H1 (cell line): ENCODE results near the gene RRAD. TPM values are rescaled to one million over a fixed set of nuclear protein-coding genes. Genes with fewer than 3 reads are reported as not detected.

ENCODE experiments used
- CTCF ChIA-PET: fragments of 300-600 bp; sonication (Branson Sonifier 250); formaldehyde crosslinking; loops from one replicate; lab custom pipeline; 2021; ENCODE audit not compliant: partially characterized antibody; lab: Charles Lee
- POLR2A ChIA-PET: fragments of 300-600 bp; sonication (Branson Sonifier 250); formaldehyde crosslinking; loops from one replicate; lab custom pipeline; 2021; ENCODE audit warnings: inconsistent platforms; ENCODE audit not compliant: partially characterized antibody; lab: Charles Lee
- DNase-seq, 2 experiments: peaks; one replicate each; pipeline versions ENCODE4 v3.0.0 to v3.0.0-alpha.2; 2010 to 2022; ENCODE audit warnings: low spot score in 2 of 2, low read depth in 1 of 2, mixed read lengths in 1 of 2
- FAIRE-seq: peaks from 2 replicates; lab custom pipeline; 2011; peaks lifted over from hg19 to GRCh38; lab: Jason Lieb, UNC
- H2AFZ ChIP-seq: 2 replicates; pipeline ENCODE4 v1.8.1; 2012; ENCODE audit warnings: low read length, inconsistent platforms
- H2AK5ac ChIP-seq: 2 replicates; pipeline ENCODE4 v1.6.1; 2013; ENCODE audit warnings: low read depth, low read length
- H2BK120ac ChIP-seq: replicated peaks from 2 replicates; pipeline ENCODE3; 2013; ENCODE audit warnings: low read depth, low read length, inconsistent platforms
- H2BK12ac ChIP-seq: 2 replicates; pipeline ENCODE4 v1.6.1; 2013; ENCODE audit warnings: low read depth, low read length
- H2BK15ac ChIP-seq: 2 replicates; pipeline ENCODE4 v1.6.1; 2013; ENCODE audit warnings: low read length
- H2BK20ac ChIP-seq: 2 replicates; pipeline ENCODE4 v1.6.1; 2013; ENCODE audit warnings: low read length
- H2BK5ac ChIP-seq: 2 replicates; pipeline ENCODE4 v1.6.1; 2013; ENCODE audit warnings: low read depth, low read length
- H3K14ac ChIP-seq: 2 replicates; pipeline ENCODE4 v1.6.1; 2013; ENCODE audit warnings: inconsistent platforms; ENCODE audit not compliant: insufficient read length
- H3K18ac ChIP-seq: 2 replicates; pipeline ENCODE4 v1.6.1; 2013; ENCODE audit warnings: low read length; ENCODE audit errors: extremely low read depth
- H3K23ac ChIP-seq: 2 replicates; pipeline ENCODE4 v1.6.1; 2013; ENCODE audit warnings: inconsistent platforms; ENCODE audit not compliant: insufficient read length
- H3K23me2 ChIP-seq: 2 replicates; pipeline ENCODE4 v1.6.1; 2013; ENCODE audit warnings: low read depth, low read length
- H3K27ac ChIP-seq: 2 replicates; pipeline ENCODE4 v1.6.1; 2011; ENCODE audit warnings: low read depth, low read length, inconsistent platforms
- H3K27me3 ChIP-seq, 4 experiments: replicated peaks in 1 of 4; 1 replicate in 1 of 4; 2 replicates in 3 of 4; pipeline versions ENCODE4 v1.6.1 to v1.8.1; 2011 to 2013; ENCODE audit warnings: low read length in 3 of 4, mild to moderate bottlenecking in 3 of 4, inconsistent platforms in 2 of 4, mixed read lengths in 2 of 4, moderate library complexity in 1 of 4; ENCODE audit not compliant: control insufficient read depth in 3 of 4, insufficient read depth in 3 of 4; ENCODE audit errors: extremely low read depth in 1 of 4
- H3K36me3 ChIP-seq, 4 experiments: 2 replicates each; pipeline versions ENCODE4 v1.6.1 to v1.8.1; 2011 to 2013; ENCODE audit warnings: mild to moderate bottlenecking in 4 of 4, low read length in 3 of 4, moderate library complexity in 2 of 4, control low read depth in 1 of 4, inconsistent platforms in 1 of 4; ENCODE audit not compliant: insufficient read depth in 4 of 4, control insufficient read depth in 2 of 4
- H3K4ac ChIP-seq: replicated peaks from 2 replicates; pipeline ENCODE3; 2013; ENCODE audit warnings: low read length, low read depth, mixed read lengths, inconsistent platforms; ENCODE audit not compliant: insufficient read length
- H3K4me1 ChIP-seq, 4 experiments: replicated peaks in 1 of 4; 1 replicate in 1 of 4; 2 replicates in 3 of 4; pipeline versions ENCODE4 v1.6.1 to v1.8.1; 2011 to 2013; ENCODE audit warnings: low read length in 3 of 4, inconsistent platforms in 2 of 4, mixed read lengths in 1 of 4; ENCODE audit not compliant: insufficient read depth in 4 of 4, control insufficient read depth in 3 of 4
- H3K4me2 ChIP-seq, 2 experiments: 2 replicates each; pipeline versions ENCODE4 v1.6.1 to v1.8.1; 2011 to 2013; ENCODE audit warnings: low read depth in 2 of 2, low read length in 2 of 2, control low read depth in 1 of 2, inconsistent platforms in 1 of 2, mild to moderate bottlenecking in 1 of 2; ENCODE audit not compliant: insufficient read depth in 1 of 2
- H3K4me3 ChIP-seq, 4 experiments: fragments of 200-600, 300-600 bp in 1 of 4; sonication (generic), shearing (Covaris generic), sonication (Bioruptor Twin) in 1 of 4; 2 replicates each; pipeline versions ENCODE4 v1.5.1 to v1.8.1; 2011 to 2016; ENCODE audit warnings: low read length in 4 of 4, low read depth in 3 of 4, control low read depth in 2 of 4, inconsistent platforms in 2 of 4, mild to moderate bottlenecking in 2 of 4, mixed read lengths in 1 of 4, moderate library complexity in 1 of 4; ENCODE audit not compliant: insufficient read depth in 2 of 4; ENCODE audit errors: extremely low read depth in 1 of 4
- H3K56ac ChIP-seq: replicated peaks from 2 replicates; pipeline ENCODE3; 2013; ENCODE audit warnings: low read depth, mild to moderate bottlenecking, mixed read lengths, low read length, inconsistent platforms; ENCODE audit not compliant: insufficient read length
- H3K79me1 ChIP-seq: 2 replicates; pipeline ENCODE4 v1.6.1; 2013; ENCODE audit warnings: low read depth, low read length, control low read depth
- H3K79me2 ChIP-seq, 2 experiments: 2 replicates each; pipeline versions ENCODE4 v1.6.1 to v1.8.1; 2012 to 2013; ENCODE audit warnings: low read length in 2 of 2, mild to moderate bottlenecking in 2 of 2, inconsistent platforms in 1 of 2; ENCODE audit not compliant: insufficient read depth in 2 of 2, control insufficient read depth in 1 of 2
- H3K9ac ChIP-seq, 4 experiments: replicated peaks in 1 of 4; 1 replicate in 1 of 4; 2 replicates in 3 of 4; pipeline versions ENCODE4 v1.6.1 to v1.8.1; 2011 to 2013; ENCODE audit warnings: low read depth in 3 of 4, low read length in 3 of 4, control low read depth in 2 of 4, mild to moderate bottlenecking in 2 of 4, moderate library complexity in 2 of 4, inconsistent platforms in 1 of 4; ENCODE audit errors: extremely low read depth in 1 of 4
- H3K9me3 ChIP-seq, 2 experiments: 2 replicates each; pipeline versions ENCODE4 v1.6.1 to v1.8.1; 2012 to 2013; ENCODE audit warnings: mild to moderate bottlenecking in 2 of 2, moderate library complexity in 2 of 2, control low read depth in 1 of 2, inconsistent platforms in 1 of 2, low read depth in 1 of 2, low read length in 1 of 2, mixed read lengths in 1 of 2; ENCODE audit not compliant: insufficient read depth in 2 of 2
- H4K20me1 ChIP-seq, 2 experiments: replicated peaks in 1 of 2; 2 replicates each; pipeline versions ENCODE3 to v1.8.1; 2011 to 2013; ENCODE audit warnings: inconsistent platforms in 2 of 2, low read length in 2 of 2, mild to moderate bottlenecking in 1 of 2; ENCODE audit not compliant: insufficient read depth in 2 of 2, control insufficient read depth in 1 of 2
- H4K5ac ChIP-seq: 2 replicates; pipeline ENCODE4 v1.6.1; 2013; ENCODE audit warnings: low read length, low read depth, mixed read lengths, inconsistent platforms; ENCODE audit not compliant: insufficient read length
- H4K8ac ChIP-seq: 2 replicates; pipeline ENCODE4 v1.8.0; 2013; ENCODE audit warnings: mild to moderate bottlenecking, moderate library complexity, low read length, inconsistent platforms; ENCODE audit not compliant: insufficient read depth; ENCODE audit errors: extremely low read depth
- H4K91ac ChIP-seq: replicated peaks from 2 replicates; pipeline ENCODE3; 2013; ENCODE audit warnings: low read length, mixed read lengths, inconsistent platforms; ENCODE audit not compliant: insufficient read length
- ATF3 ChIP-seq: IDR thresholded peaks from 2 replicates; pipeline ENCODE4 v1.6.1; 2011; ENCODE audit warnings: low read depth, mild to moderate bottlenecking, low read length; ENCODE audit not compliant: insufficient read depth
- CTCF ChIP-seq, 3 experiments: IDR thresholded peaks; 1 replicate in 2 of 3; 2 replicates in 1 of 3; pipeline versions ENCODE4 v1.5.1 to v1.6.1; 2011; ENCODE audit warnings: low read length in 3 of 3, mild to moderate bottlenecking in 3 of 3, inconsistent platforms in 2 of 3, low read depth in 1 of 3, moderate library complexity in 1 of 3; ENCODE audit not compliant: insufficient read depth in 1 of 3; ENCODE audit errors: control extremely low read depth in 1 of 3
- EGR1 ChIP-seq: IDR thresholded peaks from 2 replicates; pipeline ENCODE4 v1.6.1; 2011; ENCODE audit warnings: low read depth, low read length, borderline replicate concordance
- HDAC2 ChIP-seq, 2 experiments: fragments of 300-600 bp in 1 of 2; sonication (generic) in 1 of 2; IDR thresholded peaks; 2 replicates each; pipeline ENCODE4 v1.6.1; 2011 to 2012; ENCODE audit warnings: low read depth in 2 of 2, low read length in 2 of 2, mild to moderate bottlenecking in 2 of 2, moderate library complexity in 2 of 2, borderline replicate concordance in 1 of 2, inconsistent platforms in 1 of 2
- NANOG ChIP-seq: IDR thresholded peaks from 2 replicates; pipeline ENCODE4 v1.6.1; 2011; ENCODE audit warnings: low read length, low read depth, mild to moderate bottlenecking, inconsistent platforms; ENCODE audit not compliant: insufficient read depth, poor library complexity, severe bottlenecking
- RNF2 ChIP-seq: fragments of 200-900, 300-1000 bp; sonication (generic); IDR thresholded peaks from 2 replicates; pipeline ENCODE4 v1.7.1; 2016; ENCODE audit warnings: borderline replicate concordance, low read depth, mild to moderate bottlenecking, antibody characterized with exemption, low read length; ENCODE audit not compliant: poor library complexity, severe bottlenecking; ENCODE audit errors: missing control alignments
- WGBS, 2 experiments: shearing (Covaris generic) in 1 of 2; methylation state at CpG; one replicate each; pipeline versions ENCODE4 v1.1.6 to v1.1.7; 2013 to 2015; ENCODE audit warnings: low lambda C conversion rate in 2 of 2, mixed read lengths in 2 of 2, inconsistent platforms in 1 of 2, low coverage in 1 of 2, missing lambda C conversion rate in 1 of 2; ENCODE audit not compliant: insufficient replicate concordance in 2 of 2, insufficient coverage in 1 of 2, insufficient read length in 1 of 2; ENCODE audit errors: extremely low coverage in 1 of 2, missing lambda C conversion rate in 1 of 2; 5-methylcytosine and 5-hydroxymethylcytosine counted together
- polyA plus RNA-seq, 7 experiments: library from polyadenylated mRNA; depleted of rRNA in 3 of 7; stranded (reverse) in 5 of 7; unstranded in 2 of 7; fragments of >200 nt in 5 of 7; fragments of 200-250 nt in 2 of 7; gene quantifications; 1 replicate in 5 of 7; 2 replicates in 1 of 7; 4 replicates in 1 of 7; pipeline versions ENCODE4 v1.2.1 to v1.2.3, GENCODE V29; 2011 to 2013; ENCODE audit warnings: missing spikeins in 2 of 7, mixed read lengths in 2 of 7
- total RNA-seq: library from RNA; stranded (reverse); fragmentation: NEBNext Ultra II Directional; extraction: Animal tissue kit (Norgen Biotek cat#: 25700); gene quantifications from 2 replicates; pipeline ENCODE4 v1.2.1, GENCODE V29; 2021

RRAD gene
- total and polyA plus RNA-seq, 2 of the 8 experiments (the other 6 are each of a cell fraction or from before 2014, with no cell fraction given): 0.17 TPM; not detected in 1

GRCh38 chr16:66964049-66964448 is 38.7 kb upstream of the RRAD start:
- Histone ChIP-seq H3K4me3 (no peak overlapping the region), H3K9ac (no peak overlapping the region), H3K9me3 (no peaks in the 10 kb centered on the region), H3K18ac (no peak overlapping the region), H2AK5ac (no peak overlapping the region), H4K8ac (no peak overlapping the region), H2BK5ac (no peak overlapping the region), H2BK120ac (no peak overlapping the region), H3K23ac (no peak overlapping the region), H3K4ac (no peak overlapping the region), H3K4me1 (peaks cover 0 to 3% (median under 1%) of the 10 kb centered on the region in 4 experiments; a peak in 3 of 7 replicates), H4K20me1 (peaks cover 0 to 1% of the 10 kb centered on the region in 2 experiments), H2BK15ac (no peak overlapping the region), H2BK12ac (no peak overlapping the region), H3K56ac (no peak overlapping the region), H3K14ac (no peak overlapping the region), H3K79me2 (no peaks in the 10 kb centered on the region), H3K27ac (no peak overlapping the region), H3K27me3 (no peaks in the 10 kb centered on the region), H3K23me2 (no peaks in the 10 kb centered on the region), H3K36me3 (no peaks in the 10 kb centered on the region), H3K79me1 (no peaks in the 10 kb centered on the region), H4K5ac (no peak overlapping the region), H4K91ac (no peak overlapping the region), H2BK20ac (no peak overlapping the region), H3K4me2 (no peak overlapping the region), H2AFZ (no peak overlapping the region)
- no peak for TF ChIP-seq EGR1
- TF ChIP-seq RNF2: no peak
- TF ChIP-seq HDAC2 (IDR thresholded peaks at IDR 0.05; ENCODE audit: borderline replicate concordance in 1 of 2, low read depth in 2 of 2, low read length in 2 of 2): no peak
- no peak for TF ChIP-seq ATF3
- TF ChIP-seq NANOG: no peak
- peak in 1 of 3 experiments; percentile 4; a peak in 1 of 4 replicates for TF ChIP-seq CTCF (IDR thresholded peaks at IDR 0.05; ENCODE audit: control extremely low read depth in 1 of 3, insufficient read depth in 1 of 3, low read depth in 1 of 3, low read length in 3 of 3)
- no peak for FAIRE-seq
- POLR2A ChIA-PET: no interaction called here
- no peak for DNase-seq
- CTCF ChIA-PET: interaction anchor here (0.6 to 12.2 kb wide), 8 partner anchors 8 to 190 kb away, joined by 3 to 130 read pairs (median 4); no protein-coding TSS in a partner anchor
- 96% methylated on average over 6 of the region's 6 CpGs; no CpG with 5 or more reads in 1 of the 2 experiments for whole genome bisulfite sequencing, 2 experiments
